DMS 273 (cell line): ENCODE measurements around the gene ZNF808.
A peak's percentile ranks its signal among the peaks of the same experiment; 100 is the strongest.
"Not testable (repeated sequence)": the region's sequence is repeated elsewhere in the genome, so short reads cannot be mapped to it uniquely, and the experiment has no call there.

Experiments
- DNase-seq: peaks from one replicate; lab custom pipeline; 2025; ENCODE audit not compliant: unreplicated experiment; lab: John Stamatoyannopoulos, UW

Gene ZNF808

DNA sequence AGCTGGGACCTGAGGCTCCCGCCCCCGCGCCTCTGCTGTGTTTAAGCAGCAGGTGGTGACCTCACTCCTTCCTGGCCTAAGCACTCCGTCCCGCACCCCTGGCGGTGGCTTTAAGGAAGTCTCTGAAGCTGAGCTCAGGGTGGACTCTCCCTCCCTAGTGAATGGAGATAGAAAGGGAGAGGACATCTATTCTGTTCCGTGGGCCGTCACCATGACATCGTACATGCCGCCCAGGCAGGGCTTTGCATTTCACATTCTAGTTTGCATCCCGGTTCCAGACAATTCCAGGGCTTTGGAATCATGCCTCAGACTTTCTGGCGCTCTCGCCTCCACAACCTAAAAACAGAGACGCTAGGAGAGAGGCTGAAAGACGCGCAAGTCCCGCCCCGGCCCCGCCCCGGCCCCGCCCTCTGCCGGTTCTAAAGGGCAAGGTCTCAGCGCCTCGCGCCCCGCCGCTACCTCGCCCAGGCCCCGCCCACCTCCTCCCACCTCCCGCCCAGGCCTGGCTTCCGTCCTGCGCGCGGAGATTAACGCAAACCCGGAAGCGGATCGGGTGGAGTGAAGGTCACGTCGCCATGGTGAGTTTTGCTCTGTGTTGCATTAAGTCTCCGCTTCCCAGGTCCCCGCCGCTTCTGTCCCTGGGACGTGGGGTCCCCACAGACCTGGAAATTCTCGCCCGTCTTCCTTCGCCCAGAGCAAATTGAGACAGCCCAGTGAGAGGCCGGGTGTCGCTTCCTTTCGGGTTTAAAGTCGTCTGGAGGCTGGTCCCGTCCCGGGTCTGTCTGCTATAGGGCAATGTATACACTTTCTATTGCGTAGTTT is at the start of gene ZNF808:
ZNF808 (plus strand) TSS at position 535 of the 822 bp plus-strand sequence. CDS start 15,617 bp downstream, outside the sequence.
- DNase-seq: peak; percentile 96

GRCh38 chr19:52484111-52484743 is 43.2 kb upstream of the ZNF808 start:
- not testable (repeated sequence) for DNase-seq

- DNase-seq: not testable (repeated sequence)
Measured at GRCh38 chr19:52485064-52485463, 42.4 kb upstream of the ZNF808 start.

GRCh38 chr19:52485561-52486240 is 41.8 kb upstream of the ZNF808 start:
- DNase-seq: not testable (repeated sequence)

- peak; percentile 61 for DNase-seq
Measured at GRCh38 chr19:52492201-52492993, 35.1 kb upstream of the ZNF808 start.

- peak; percentile 22 for DNase-seq
Measured at GRCh38 chr19:52492994-52493470, 34.4 kb upstream of the ZNF808 start.

- DNase-seq: no peak
Measured at GRCh38 chr19:52494518-52494917, 33.0 kb upstream of the ZNF808 start.

GRCh38 chr19:52498571-52498970 is 28.9 kb upstream of the ZNF808 start:
- no peak for DNase-seq

- DNase-seq: not testable (repeated sequence)
Measured at GRCh38 chr19:52500474-52500873, 27.0 kb upstream of the ZNF808 start.

DNA sequence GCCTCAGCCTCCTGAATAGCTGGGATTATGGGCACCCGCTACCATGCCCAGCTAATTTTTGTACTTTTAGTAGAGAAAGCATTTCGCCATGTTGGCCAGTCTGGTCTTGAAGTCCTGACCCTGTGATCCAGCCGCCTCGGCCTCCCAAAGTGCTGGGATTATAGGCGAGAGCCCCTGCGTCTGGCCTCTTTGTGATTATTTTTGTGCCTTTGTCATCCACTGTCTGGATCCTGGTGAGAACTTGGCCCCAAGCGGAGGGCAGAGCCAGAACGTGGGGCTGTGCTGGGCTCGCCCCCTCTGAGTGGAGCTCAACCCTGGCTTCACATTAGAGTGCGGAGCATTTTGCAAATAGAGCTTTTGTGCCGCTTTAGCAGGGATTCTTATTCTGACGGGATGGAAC is 26.5 kb upstream of the ZNF808 start:
- not testable (repeated sequence) for DNase-seq

GRCh38 chr19:52507266-52507665 is 20.2 kb upstream of the ZNF808 start:
- DNase-seq: no peak

GRCh38 chr19:52516191-52516590 is 11.3 kb upstream of the ZNF808 start:
- DNase-seq: no peak

DNA sequence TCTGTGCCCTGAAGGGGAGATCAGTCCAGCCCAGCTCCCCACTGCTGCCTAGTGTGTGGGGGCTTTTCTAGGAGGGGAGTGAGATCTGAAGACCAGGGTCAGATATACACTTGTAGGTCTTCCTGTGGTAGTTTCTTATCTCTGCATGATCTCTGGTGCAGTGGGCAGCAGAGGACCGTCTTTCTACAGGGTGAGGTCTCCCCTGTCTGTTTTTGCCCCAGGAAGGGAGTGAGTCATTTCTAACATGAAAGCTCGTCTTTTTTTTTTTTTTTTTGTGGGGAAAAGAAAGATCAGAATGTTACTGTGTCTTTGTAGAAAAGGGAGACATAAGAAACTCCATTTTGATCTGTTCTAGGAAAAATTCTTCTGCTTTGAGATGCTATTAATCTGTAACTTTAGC is 8.8 kb upstream of the ZNF808 start:
- no peak for DNase-seq

- not testable (repeated sequence) for DNase-seq
Measured at GRCh38 chr19:52519175-52519574, 8.3 kb upstream of the ZNF808 start.

- no peak for DNase-seq
Measured at GRCh38 chr19:52520013-52520412, 7.5 kb upstream of the ZNF808 start.

DNA sequence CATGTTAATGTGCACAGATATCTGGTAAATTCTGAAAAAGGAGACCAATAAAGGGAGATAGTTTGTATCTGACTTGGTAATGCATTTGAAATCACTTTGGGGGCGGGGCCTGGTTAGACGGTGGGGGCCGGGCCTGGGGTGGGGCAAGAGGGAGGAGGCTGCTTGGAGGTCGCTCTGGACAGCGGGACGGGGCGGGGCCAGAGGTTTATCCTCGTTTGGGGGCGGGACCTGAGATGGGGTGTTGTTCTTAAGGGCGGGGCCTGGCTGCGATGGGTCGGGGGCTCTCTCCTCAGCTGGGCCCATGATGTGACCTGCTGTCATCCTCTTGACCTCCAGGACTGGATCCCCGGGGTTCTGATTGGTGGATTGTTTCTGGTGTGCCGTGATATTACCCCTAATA is 4.9 kb upstream of the ZNF808 start:
- no peak for DNase-seq

- DNase-seq: no peak
Measured at GRCh38 chr19:52524086-52524485, 3.4 kb upstream of the ZNF808 start.

- DNase-seq: peak; percentile 46
Measured at GRCh38 chr19:52527956-52528351, 486 bp downstream of the ZNF808 start.

DNA sequence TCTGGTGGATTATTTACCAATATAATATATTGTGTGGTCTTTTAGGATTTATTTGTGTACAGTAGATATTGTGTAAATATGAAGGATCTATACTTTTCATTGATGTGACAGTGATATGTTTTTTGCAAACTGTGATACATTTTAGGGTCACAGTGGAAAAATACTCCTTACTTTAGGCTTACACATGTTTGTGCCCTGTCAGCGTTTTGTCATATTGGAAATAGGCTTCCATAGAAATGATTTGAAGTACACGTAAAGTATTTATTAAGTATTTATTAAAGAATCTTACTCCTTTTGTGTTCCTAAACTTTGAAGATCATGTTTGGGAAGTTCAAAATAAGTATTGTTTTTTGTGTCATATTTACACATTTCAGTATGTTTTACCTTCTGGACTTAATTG is 5.0 kb downstream of the ZNF808 start:
- no peak for DNase-seq

- no peak for DNase-seq
Measured at GRCh38 chr19:52533901-52534300, 6.4 kb downstream of the ZNF808 start.

DNA sequence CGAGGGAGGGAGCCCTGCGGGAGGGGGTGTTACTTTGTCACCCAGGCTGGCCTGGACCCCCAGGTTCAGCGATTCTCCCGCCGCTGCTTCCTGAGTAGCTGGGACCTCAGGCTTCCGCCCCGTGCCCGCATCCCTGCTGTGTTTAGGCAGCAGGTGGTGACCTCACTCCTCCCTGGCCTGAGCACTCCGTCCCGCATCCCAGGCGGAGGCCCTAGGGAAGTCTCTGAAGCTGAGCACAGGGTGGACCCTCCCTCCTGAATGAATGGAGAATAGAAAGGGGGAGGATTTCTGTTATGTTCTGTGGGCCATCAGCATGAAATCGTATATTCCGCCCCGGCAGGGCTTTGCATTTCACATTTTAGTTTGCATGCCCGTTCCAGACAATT is 7.9 kb downstream of the ZNF808 start:
- DNase-seq: not testable (repeated sequence)
